ENCODE data around the gene DGKG. TPM values are rescaled to one million over a fixed set of nuclear protein-coding genes. Genes with fewer than 3 reads are reported as not detected.

Gene DGKG
- total RNA-seq, 1 donor from 2014 or later: 30.8 TPM

DNA sequence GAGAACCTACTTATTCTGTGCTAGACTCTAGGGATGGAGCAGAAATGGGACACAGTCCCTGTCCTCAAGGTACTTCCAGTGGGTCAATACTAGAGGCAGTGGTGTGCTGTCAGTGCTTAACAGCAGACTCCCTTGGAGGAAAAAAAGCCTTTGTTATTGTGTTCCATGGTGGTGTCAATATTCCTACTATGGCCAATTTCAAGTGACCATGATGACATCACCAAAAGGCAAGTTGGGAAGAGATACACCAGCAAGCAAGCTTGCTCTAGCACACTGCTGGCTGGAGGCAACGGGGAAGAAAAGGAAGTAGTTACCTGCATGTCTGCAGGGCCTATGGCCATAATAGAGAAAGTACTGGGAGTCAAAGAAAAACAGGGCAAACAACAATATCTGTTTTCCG lies 163.6 kb downstream of the DGKG start:
- intact Hi-C loops (cut with DNase I): no loop called here
- DNase-seq (no peak), ATAC-seq (ENCODE audit: poor library complexity) (no peak)

DNA sequence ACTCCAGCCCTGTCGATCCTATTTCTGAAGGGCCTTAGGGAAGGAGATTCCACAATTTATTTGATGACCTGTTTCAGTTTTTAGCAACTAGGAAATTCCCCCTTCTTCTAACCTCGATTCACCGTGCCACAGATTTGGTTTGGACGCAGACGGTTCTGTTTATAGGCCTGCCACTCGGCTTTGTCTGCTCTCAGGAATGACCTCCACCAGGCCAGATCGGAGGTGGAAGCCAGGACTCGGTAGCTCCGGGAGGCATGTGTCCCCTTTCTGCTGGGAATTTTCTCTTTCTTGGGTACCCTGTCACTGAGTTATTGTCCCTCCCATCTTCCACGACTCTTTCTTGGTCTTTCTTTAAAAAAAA lies 167.6 kb downstream of the DGKG start:
- intact Hi-C loops (cut with DNase I): no loop called here
- ATAC-seq (ENCODE audit: poor library complexity): peak; percentile 51
- DNase-seq: no peak

DNA sequence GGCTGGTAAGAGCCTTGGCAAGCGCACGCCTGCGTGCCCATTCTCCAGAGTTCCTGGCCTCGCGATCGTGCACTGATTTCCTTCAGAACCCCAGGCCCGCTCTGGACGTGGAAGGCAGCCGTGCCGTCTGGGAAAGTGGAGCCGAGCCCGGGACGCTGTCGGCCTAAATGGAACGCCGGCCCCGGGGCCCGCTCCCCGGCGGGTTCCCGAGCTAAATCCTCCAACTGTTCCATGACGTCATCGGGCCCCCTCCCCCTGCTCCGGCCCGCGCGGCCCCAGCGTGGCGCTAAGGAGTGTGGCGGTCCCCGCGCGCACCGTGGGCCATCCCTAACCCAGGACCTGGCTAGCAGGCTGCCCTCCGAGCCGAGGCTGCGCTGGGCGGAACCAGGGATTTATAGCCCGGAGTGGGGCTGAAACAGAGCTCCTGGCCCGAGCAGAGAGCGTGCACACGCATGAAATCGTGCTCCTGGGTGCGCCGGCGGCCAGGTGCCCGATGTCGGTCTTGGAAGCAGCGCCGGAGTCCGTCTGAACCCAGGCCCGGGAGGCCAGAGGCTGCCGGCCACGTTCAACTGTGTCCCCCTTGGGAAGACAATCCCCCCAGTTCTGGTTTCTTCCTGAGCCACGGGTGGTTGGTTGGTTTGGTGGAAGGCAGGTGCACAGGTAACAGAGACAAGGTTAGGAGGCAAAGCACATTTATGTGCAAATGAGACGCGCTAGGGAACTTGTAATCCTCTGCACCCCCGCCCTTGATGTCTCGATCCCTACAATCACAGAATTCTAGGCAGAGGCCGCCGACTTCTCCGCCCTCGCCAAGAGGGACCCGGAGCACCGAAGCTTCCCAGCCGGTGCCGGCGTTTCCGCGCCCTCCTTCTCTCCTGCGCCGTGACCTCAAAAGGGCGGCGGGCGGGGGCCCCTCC lies 168.2 kb downstream of the DGKG start:
- peak; percentile 57 for ATAC-seq (ENCODE audit: poor library complexity)
- no peak for DNase-seq
- intact Hi-C loops (cut with DNase I): no loop called here

DNA sequence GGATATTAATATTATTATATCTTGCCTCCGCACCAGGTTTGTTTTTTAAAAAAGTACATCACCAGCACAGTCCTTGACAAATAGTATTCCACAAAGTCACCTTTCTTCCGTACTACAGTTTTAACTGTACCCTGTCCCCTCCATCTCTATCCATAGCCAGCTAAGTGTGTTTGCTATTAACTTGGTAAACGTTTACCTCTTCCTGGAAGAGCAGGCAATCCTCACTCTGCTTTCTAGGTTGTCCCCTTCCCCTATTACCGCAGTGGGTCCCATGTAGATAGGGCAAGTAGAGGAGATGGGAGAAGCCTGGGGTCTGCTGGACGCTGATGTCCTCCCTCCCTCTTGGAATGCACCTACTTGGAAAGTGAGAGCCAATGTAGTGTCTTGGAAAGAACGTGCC lies 169.2 kb downstream of the DGKG start:
- DNase-seq: no peak
- ATAC-seq (ENCODE audit: poor library complexity): no peak
- intact Hi-C loops (cut with DNase I): no loop called here

DNA sequence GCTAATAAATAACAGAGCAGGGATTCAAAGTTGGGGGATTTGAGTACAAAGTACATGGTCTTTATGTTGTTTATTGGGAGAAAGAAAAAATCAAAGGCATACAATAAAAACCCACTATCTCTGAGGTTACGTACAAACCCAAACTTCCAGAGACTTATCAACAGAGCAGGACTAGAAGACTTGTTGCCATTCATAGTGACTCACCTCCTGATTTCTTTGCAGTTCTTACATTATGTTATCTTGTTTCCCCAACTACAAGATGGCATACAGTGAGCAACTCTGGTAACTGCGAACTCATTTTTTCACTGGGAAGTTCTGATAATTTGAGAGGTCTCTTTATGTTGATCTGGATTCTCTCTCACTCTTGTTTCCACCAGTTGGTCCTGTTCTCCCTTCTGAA lies 172.5 kb downstream of the DGKG start:
- intact Hi-C loops (cut with DNase I): no loop called here
- DNase-seq: no peak
- no peak for ATAC-seq (ENCODE audit: poor library complexity)

DNA sequence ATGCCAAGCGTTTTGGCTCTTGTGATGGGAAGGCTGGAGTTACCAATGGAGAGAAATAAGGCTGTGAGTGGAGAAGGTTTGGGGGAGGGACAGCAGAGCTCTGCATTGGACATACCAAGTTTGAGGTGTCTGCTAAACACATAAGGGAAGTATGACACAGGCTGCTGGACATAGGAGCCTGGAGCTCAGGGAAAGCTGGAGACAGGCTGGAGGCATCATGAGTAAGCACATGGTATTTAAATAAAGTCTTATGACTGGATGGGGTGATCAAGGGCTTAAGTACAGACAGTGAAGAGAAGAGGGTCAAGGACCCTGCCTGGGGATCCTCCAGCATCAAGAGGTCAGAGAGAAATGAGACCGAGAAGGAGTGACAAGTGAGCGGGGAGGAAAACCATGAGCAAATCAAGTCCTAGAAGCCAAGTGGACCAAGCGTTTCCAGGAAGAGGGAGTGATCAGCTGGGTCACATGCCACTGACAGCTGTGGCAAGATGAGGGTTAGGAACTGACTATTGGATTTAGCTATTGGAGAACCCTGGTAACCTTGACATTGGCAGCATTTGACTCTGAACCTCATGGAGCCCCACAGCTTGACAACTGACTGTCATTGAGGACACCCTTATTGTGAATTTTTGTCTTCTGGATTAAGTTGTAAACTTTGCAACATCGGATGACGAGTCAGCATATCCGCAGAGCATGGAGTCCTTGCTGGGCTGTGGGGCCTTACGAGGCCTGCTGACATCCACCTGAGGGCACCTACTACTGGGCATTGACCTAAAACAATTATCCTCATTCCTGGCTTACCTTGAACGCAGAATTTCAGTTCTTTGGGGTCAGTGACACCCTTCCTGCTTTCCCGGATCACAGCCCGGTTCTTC lies 174.4 kb downstream of the DGKG start:
- ATAC-seq (ENCODE audit: poor library complexity): no peak
- no peak for DNase-seq
- intact Hi-C loops (cut with DNase I): no loop called here

DNA sequence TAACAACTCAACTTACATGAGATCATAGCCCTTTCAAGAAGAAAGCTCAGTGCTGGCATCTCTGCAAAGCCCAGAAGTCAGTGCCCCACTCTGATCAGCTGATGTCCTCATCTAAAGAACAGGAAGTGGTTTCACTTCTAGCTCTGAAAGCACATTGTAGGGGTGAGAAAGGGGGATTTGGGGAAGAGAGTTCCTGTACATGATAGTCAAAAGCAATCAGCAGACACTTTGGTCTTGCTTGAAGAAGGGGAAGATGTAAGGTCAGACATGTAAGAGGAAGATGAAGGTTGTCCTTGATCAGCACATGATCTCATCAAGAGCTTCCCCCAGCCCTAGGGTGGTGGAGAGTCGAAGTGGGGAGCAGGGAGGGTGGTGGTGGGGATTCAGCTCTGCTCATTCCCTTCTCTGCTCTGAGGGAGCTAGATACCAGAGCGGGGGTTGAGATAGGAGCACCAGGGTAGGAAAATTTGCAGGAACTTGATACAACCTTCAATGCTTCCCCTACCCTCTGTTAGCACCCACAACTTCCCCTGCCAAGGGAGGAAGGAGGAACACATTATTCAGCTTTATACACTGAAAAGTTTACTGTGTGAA lies 176.7 kb downstream of the DGKG start:
- peak; percentile 76 for ATAC-seq (ENCODE audit: poor library complexity)
- intact Hi-C loops (cut with DNase I): no loop called here
- DNase-seq: no peak

DNA sequence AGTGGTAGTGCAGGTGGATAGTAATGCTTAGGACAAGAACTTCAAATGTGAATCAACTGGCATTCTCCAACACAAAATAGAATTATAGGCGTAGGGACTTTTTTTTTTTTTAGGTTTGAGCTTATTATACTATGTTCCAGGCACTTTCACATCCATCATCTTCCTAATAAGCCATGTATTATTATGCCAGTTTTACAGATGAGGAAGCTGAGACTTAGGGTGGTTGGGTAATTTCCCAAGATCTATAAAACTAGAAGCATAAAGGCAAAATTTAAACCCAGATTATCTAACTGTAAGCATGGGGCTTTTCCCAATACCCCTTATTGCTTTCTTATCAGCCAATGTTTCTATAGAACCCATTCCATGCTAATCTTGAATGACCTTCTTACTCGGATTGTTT lies 178.0 kb downstream of the DGKG start:
- no peak for DNase-seq
- no peak for ATAC-seq (ENCODE audit: poor library complexity)
- intact Hi-C loops (cut with DNase I): no loop called here

DNA sequence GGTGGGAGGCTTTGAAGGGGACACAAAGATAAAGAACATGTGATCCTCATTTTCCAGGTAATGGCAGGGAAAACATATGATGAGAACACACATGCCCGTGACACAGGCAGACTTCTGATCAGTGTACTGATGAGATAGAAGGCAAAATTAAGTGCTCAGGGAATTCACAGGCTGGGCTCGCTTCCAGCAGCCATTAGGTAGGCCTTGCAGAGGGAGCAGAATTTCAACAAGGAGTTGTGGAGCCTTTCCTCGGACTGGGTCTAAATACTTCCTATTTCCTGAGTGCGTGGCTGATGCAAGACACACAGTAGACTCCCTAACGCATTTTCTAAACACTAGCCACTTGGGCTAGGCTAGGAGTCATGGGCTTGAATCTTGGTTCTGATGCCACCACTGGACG lies 179.2 kb downstream of the DGKG start:
- ATAC-seq (ENCODE audit: poor library complexity): no peak
- no peak for DNase-seq
- intact Hi-C loops (cut with DNase I): no loop called here

DNA sequence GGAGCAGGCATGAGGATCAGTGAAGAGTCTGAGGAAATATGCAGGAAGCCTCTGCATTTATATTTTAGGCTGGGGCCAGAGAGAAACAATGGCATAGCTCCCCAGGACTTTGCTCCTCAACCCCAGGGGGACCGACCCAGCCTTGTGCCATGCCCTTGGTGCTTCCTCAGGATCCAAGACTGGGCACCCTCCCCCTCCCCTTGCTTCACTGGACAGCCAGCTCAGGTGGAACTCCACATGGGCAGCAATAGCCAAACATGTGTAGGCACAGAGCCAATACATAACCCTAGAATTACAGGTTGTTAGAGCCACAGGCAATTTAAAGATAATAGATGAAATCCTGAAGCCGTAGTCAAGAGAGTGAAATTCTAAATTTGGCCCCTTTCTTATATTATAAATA lies 180.1 kb downstream of the DGKG start:
- no peak for DNase-seq
- intact Hi-C loops (cut with DNase I): no loop called here
- no peak for ATAC-seq (ENCODE audit: poor library complexity)

DNA sequence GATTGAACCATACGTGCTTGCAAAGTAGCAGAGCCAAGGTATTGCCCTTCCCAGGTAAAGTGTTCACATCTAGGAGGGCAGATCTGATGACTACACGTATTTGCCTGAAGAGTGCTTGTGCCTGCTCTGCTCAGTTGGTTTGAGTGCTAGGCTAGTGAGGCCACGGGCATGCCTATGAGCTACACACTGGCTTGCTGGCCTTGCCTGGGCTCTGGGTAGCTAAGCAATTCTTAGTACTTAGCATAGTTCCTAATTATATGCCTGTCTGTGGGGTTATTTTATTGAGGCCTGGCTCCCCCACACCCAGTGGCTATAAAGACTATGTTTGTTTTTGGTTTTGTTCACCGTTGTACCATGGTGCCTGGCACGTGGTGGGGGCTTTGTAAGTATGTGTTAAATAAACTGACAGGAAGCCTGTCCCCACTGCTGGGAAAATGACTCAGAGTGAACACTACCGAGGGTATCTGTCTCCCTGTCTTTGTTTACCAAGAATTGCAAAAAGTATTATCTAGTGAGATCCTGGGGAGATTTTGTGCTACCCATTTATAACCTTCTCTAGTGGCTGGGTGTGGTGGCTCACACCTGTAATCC lies 181.0 kb downstream of the DGKG start:
- DNase-seq: no peak
- intact Hi-C loops (cut with DNase I): no loop called here
- ATAC-seq (ENCODE audit: poor library complexity): no peak

DNA sequence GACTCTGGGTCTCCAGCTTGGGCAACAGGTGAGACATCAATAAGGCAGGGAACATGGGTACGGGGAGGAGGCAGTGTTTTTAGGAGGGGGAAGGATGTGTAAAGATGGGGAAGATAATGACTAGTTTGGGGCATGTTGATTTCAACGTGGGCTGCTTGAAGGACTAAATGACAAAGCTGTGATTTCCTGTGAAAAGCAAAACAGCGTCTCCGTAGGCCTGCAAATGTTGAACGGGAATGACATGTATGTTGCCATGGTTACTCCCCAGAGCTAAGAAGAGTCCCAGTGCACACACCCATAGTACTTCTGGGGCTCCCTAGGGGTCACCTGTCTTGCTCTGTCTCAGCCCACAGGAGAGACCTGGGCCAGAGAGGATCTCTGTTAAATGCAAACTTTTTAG lies 181.9 kb downstream of the DGKG start:
- DNase-seq (no peak), ATAC-seq (ENCODE audit: poor library complexity) (no peak)
- intact Hi-C loops (cut with DNase I): no loop called here

DNA sequence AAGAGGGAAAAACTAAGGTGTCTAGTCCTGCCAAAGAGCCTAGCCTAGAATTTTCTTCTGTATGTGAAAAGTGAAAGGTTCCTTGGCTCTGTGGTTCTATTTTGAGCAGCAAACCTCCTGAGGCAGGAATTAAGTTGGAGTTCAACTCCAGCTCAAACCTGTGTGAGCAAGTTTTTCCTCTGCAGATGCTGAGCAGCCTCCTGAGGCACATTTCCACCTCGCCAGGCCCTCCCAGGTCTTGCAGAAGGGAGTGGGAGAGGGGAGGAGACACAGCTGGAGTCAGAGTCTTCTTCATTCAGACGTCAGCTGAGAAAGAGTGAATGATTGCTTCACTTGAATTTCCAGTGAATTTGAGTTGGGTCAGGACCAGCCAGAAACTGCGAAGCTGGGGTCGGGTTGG lies 183.6 kb downstream of the DGKG start:
- intact Hi-C loops (cut with DNase I): no loop called here

DNA sequence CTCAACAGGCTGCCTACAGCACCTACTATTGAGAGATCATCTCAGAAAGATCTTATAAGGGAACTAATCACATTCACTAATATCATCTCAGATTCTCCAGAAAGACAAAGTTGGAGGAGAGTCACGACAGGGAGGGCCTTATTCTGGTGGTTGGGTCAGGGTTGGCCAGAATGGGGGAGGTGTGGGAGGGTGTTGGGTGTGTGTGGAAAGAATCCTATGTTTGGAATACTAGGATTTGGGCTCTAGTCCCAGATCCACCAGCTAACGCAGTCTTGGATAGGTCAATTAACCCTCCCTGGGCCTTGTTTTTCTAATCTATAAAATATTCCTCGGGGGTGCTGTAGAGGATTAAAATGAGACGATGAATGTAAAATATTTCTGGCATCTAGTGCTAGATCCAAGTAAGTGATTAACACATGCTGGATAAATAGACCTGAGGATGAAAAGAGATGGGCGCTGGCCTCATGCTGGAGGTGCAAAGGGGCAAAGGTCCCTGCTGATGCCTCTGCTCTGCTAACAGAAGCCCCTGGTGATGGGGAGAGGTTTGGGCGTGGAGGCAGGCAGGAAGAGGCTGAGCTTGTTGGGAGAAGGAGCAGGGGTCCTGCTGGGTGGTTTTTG lies 185.6 kb downstream of the DGKG start:
- intact Hi-C loops (cut with DNase I): no loop called here
- DNase-seq (no peak), ATAC-seq (ENCODE audit: poor library complexity) (no peak)

More for the DNA sequence above, 183.6 kb downstream of the DGKG start:
- ATAC-seq (ENCODE audit: poor library complexity) (no peak), DNase-seq (no peak)

DNA sequence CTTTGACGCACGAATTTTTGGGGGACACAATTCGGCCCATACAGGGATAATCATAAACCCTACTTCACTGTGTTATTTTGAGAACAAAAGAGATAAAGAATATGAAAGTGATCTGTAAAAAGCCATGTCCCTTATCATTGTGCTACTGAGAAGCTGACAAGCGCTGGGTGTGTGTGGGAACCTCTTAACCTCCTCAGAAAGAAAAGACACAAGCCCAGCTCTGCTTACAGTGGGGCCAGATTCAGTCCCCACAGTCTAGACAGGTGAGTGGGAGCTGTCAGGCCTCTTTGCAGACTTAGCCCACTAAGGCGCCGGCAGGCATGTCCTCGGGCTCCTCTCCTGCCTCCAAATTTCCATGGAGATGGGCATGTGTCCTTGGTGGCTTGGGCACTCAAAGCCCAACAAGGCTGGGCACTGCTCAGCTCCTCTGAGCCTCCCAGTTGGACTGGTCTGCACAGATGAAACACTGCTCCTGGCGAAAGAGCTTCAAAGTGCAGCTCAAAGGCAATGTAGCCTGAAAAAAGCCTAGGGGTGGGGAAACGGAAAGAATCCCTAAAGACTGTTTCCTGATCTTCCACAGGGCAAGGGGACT lies 188.7 kb downstream of the DGKG start:
- ATAC-seq (ENCODE audit: poor library complexity): no peak
- DNase-seq: no peak
- intact Hi-C loops (cut with DNase I): no loop called here

DNA sequence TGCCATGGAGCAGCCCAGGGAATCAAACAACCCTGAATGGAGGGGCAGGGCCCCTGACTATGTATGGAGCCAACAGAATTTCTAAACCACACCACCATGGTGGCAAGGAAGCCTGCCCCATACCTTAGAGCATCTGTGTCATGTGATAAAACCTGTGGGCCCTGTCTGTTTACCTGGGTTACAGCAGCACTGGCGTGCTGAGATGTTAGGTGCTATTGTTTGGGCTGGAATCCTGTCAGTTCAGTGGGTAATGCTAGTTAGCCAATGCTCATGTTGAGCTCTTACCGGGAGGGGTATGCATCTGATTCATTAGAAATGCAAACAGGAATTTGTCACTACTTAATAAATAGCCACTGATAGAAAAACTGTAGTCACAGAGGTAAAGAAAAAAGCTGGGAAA lies 189.7 kb downstream of the DGKG start:
- DNase-seq (no peak), ATAC-seq (ENCODE audit: poor library complexity) (no peak)
- intact Hi-C loops (cut with DNase I): no loop called here

DNA sequence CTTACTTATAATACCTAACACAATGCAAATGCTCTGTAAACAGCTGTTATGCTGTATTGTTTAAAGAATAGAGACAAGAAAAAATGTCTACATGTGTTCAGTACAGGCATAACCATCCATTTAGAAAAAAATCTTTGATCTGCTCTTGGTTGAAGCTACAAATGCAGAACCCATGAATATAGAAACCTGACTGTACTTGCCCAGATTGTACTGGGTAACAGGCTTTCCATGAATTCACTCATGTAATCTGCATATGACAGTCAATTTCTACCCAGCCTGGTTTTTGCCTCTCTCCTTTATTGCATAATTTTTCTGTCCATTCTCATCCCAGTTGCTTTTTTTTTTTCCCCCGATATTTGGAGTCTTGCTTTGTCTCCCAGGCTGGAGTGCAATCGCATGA lies 190.5 kb downstream of the DGKG start:
- no peak for ATAC-seq (ENCODE audit: poor library complexity)
- DNase-seq: no peak
- intact Hi-C loops (cut with DNase I): no loop called here

DNA sequence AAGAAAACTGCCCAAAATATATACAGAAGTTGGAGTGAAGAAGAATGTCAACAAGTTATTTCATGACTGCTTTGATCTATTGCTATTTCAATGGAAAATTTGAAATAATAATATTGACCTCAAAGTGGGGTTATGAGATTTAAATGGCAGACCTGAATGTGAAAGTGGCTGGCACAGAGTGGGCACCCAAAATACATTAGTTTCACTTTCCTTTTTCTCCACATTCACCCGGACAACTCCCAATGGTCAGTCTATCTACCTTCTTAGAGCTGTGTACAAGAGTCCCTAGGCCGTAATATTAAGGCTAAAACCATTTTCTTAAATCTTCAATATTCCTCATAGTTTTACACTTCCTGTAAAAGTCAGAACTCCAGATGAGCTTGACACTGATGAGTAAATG lies 191.5 kb downstream of the DGKG start:
- no peak for ATAC-seq (ENCODE audit: poor library complexity)
- no peak for DNase-seq
- intact Hi-C loops (cut with DNase I): no loop called here

DNA sequence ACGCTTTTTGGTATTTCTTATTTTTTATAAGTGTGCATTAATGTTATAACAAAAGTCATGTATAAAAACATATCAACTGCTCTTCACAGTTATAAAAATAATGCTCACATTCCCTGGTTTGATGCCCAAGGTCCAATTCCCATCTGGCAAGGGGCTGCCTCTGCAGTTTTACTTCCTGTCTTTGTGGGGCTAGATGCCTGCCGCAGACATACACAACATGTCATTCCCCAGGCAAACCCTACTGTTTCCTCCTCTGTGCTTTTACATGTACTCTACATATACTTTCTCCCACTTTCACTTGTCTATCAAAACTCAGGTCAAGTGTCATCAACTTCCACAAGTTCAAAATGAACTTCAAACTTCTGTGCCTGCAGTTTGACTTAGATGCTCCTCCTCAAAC lies 192.7 kb downstream of the DGKG start:
- intact Hi-C loops (cut with DNase I): no loop called here
- ATAC-seq (ENCODE audit: poor library complexity) (no peak), DNase-seq (no peak)
